PC-3 (cell line): ENCODE measurements around the gene ARHGAP24. TPM values are rescaled to one million over a fixed set of nuclear protein-coding genes. Genes with fewer than 3 reads are reported as not detected.

Source experiments
- ATAC-seq: fragments of 200-7000 bp; cut with Tn5 transposase; 2 replicates; pipeline ENCODE4 v1.9.1; 2020; ENCODE audit warnings: mild to moderate bottlenecking, moderate library complexity
- BruUV-seq: library from RNA; stranded (reverse); fragments of 400-500 nt; replicated peaks from 2 replicates; lab custom pipeline; 2021; lab: Mats Ljungman, UMichigan
- CTCF ChIA-PET: fragments of 300-600 bp; sonication (Branson Sonifier 250); formaldehyde crosslinking; loops from one replicate; lab custom pipeline; 2022; ENCODE audit warnings: antibody characterized with exemption; lab: Charles Lee
- POLR2A ChIA-PET: fragments of 300-600 bp; sonication (Branson Sonifier 250); formaldehyde crosslinking; loops from one replicate; lab custom pipeline; 2022; ENCODE audit warnings: antibody characterized with exemption; ENCODE audit not compliant: unreplicated experiment; lab: Charles Lee
- DNase-seq: peaks from one replicate; pipeline ENCODE4 v3.0.0-alpha.2; 2015
- H2AFZ ChIP-seq: fragments of 300-600 bp; sonication (generic); 2 replicates; pipeline ENCODE4 v1.6.0; 2016; ENCODE audit warnings: antibody characterized with exemption, low read length
- H3F3A ChIP-seq: fragments of 300-600 bp; sonication (generic); one replicate; pipeline ENCODE4 v1.6.0; 2017; ENCODE audit warnings: antibody characterized with exemption, low read length, control low read depth, mild to moderate bottlenecking; ENCODE audit not compliant: unreplicated experiment
- H3K27ac ChIP-seq: fragments of 300-600 bp; sonication (generic); 2 replicates; pipeline ENCODE4 v1.5.1; 2016; ENCODE audit warnings: mild to moderate bottlenecking, low read length
- H3K27me3 ChIP-seq: fragments of 300-600 bp; sonication (generic); 2 replicates; pipeline ENCODE4 v1.6.1; 2016; ENCODE audit warnings: low read length, mixed read lengths
- H3K36me3 ChIP-seq: fragments of 300-600 bp; sonication (generic); 2 replicates; pipeline ENCODE4 v1.6.1; 2016; ENCODE audit warnings: low read depth, mixed run types, low read length, mixed read lengths
- H3K4me1 ChIP-seq: fragments of 300-600 bp; sonication (generic); 2 replicates; pipeline ENCODE4 v1.5.1; 2016; ENCODE audit warnings: low read length; ENCODE audit not compliant: insufficient read depth
- H3K4me2 ChIP-seq: fragments of 300-600 bp; sonication (generic); 2 replicates; pipeline ENCODE4 v1.6.0; 2016; ENCODE audit warnings: low read length
- H3K4me3 ChIP-seq: fragments of 300-600 bp; sonication (generic); 2 replicates; pipeline ENCODE4 v1.5.1; 2016; ENCODE audit warnings: mild to moderate bottlenecking, low read length, mixed read lengths
- H3K79me2 ChIP-seq: fragments of 300-600 bp; sonication (generic); 2 replicates; pipeline ENCODE4 v1.6.1; 2017; ENCODE audit warnings: low read length, mixed read lengths
- H3K9ac ChIP-seq: fragments of 300-600 bp; sonication (generic); 2 replicates; pipeline ENCODE4 v1.6.0; 2016; ENCODE audit warnings: mild to moderate bottlenecking, low read length
- H3K9me2 ChIP-seq: fragments of 300-600 bp; sonication (generic); replicated peaks from 2 replicates; pipeline ENCODE4 v1.6.1; 2016; ENCODE audit warnings: mixed run types, low read length, mixed read lengths
- H3K9me3 ChIP-seq: fragments of 300-600 bp; sonication (generic); 2 replicates; pipeline ENCODE4 v1.6.1; 2016; ENCODE audit warnings: low read length, mixed read lengths
- H4K20me1 ChIP-seq: fragments of 300-600 bp; sonication (generic); 2 replicates; pipeline ENCODE4 v1.6.1; 2016; ENCODE audit warnings: low read length, mixed read lengths
- EZH2 ChIP-seq: fragments of 300-600 bp; sonication (generic); IDR thresholded peaks from one replicate; pipeline ENCODE4 v1.6.1; 2017; ENCODE audit warnings: antibody characterized with exemption, mild to moderate bottlenecking, low read length; ENCODE audit not compliant: unreplicated experiment
- EZH2phosphoT487 ChIP-seq: fragments of 300-600 bp; sonication (generic); IDR thresholded peaks from 2 replicates; pipeline ENCODE4 v1.6.1; 2018; ENCODE audit warnings: mild to moderate bottlenecking, antibody characterized with exemption, low read length, borderline replicate concordance
- intact Hi-C: fragments of 100-400 bp; cut with micrococcal nuclease; formaldehyde crosslinking; loops from 2 replicates; pipeline ENCODE4 v1.9.0; 2023
- total RNA-seq: library from RNA; depleted of rRNA; stranded (reverse); fragments of >200 nt; gene quantifications from 2 replicates; pipeline ENCODE4 v1.2.3, GENCODE V29; 2014
- TF ChIP-seq, protein P1 (sequence below): fragments of 300-600 bp; sonication (generic); conservative IDR thresholded peaks from 2 replicates; pipeline ENCODE4 v1.5.1; 2017; ENCODE audit warnings: antibody characterized with exemption, low read depth, mild to moderate bottlenecking, low read length

Gene ARHGAP24
- total RNA-seq, 1 experiment from 2014 or later = 7.4 TPM

DNA sequence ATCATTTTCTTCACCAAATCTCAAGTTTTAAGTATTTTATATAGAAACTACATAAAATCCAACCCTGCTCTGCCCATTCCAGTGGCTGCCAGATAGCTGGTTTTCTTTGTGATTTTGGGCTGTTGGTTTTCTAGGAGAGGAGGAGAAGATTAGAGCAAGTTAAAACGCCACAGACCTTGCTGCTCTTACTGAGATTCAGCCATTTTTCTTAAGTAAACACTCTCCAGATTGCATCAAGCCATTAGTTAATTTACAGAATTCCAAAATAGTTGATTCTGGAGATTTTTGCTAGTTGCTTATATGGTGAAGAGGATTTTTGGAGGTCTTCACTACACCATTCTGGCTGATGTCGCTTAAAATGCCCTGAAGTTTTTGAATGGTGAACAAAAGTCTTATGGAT, 518.7 kb downstream of the ARHGAP24 start:
- intact Hi-C loops = no loop called here
- no peaks in the 10 kb centered on the region for H3K79me2 ChIP-seq
- H2AFZ ChIP-seq = no peak overlapping the region
- H3K27ac ChIP-seq = no peak overlapping the region
- no peak overlapping the region for H3K4me2 ChIP-seq
- no peaks in the 10 kb centered on the region for H3K9me3 ChIP-seq
- CTCF ChIA-PET = no interaction called here
- TF ChIP-seq EZH2 = no peak
- TF ChIP-seq, protein P1, sequence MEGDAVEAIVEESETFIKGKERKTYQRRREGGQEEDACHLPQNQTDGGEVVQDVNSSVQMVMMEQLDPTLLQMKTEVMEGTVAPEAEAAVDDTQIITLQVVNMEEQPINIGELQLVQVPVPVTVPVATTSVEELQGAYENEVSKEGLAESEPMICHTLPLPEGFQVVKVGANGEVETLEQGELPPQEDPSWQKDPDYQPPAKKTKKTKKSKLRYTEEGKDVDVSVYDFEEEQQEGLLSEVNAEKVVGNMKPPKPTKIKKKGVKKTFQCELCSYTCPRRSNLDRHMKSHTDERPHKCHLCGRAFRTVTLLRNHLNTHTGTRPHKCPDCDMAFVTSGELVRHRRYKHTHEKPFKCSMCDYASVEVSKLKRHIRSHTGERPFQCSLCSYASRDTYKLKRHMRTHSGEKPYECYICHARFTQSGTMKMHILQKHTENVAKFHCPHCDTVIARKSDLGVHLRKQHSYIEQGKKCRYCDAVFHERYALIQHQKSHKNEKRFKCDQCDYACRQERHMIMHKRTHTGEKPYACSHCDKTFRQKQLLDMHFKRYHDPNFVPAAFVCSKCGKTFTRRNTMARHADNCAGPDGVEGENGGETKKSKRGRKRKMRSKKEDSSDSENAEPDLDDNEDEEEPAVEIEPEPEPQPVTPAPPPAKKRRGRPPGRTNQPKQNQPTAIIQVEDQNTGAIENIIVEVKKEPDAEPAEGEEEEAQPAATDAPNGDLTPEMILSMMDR = no peak
- no peak for TF ChIP-seq EZH2phosphoT487
- BruUV-seq = no TSS peak
- no peak overlapping the region for H3K9ac ChIP-seq
- H4K20me1 ChIP-seq = no peaks in the 10 kb centered on the region
- no peak overlapping the region for H3K4me3 ChIP-seq
- no peaks in the 10 kb centered on the region for H3F3A ChIP-seq
- no peak for DNase-seq
- H3K36me3 ChIP-seq = no peaks in the 10 kb centered on the region
- POLR2A ChIA-PET = no interaction called here
- H3K27me3 ChIP-seq = no peaks in the 10 kb centered on the region
- H3K9me2 ChIP-seq = no peaks in the 10 kb centered on the region
- no peaks in the 10 kb centered on the region for H3K4me1 ChIP-seq
- ATAC-seq = no peak

GRCh38 chr4:85994576-85994975, 519.6 kb downstream of the ARHGAP24 start:
- BruUV-seq = no TSS peak
- no peak overlapping the region for H3K27ac ChIP-seq
- no peaks in the 10 kb centered on the region for H3K4me1 ChIP-seq
- intact Hi-C loops = no loop called here
- H3K79me2 ChIP-seq = no peaks in the 10 kb centered on the region
- H3K9me3 ChIP-seq = no peaks in the 10 kb centered on the region
- ATAC-seq = no peak
- no peak overlapping the region for H3K4me3 ChIP-seq
- H3K9me2 ChIP-seq = no peaks in the 10 kb centered on the region
- ChIA-PET POLR2A (no interaction called here), CTCF (no interaction called here)
- TF ChIP-seq EZH2 (no peak), EZH2phosphoT487 (no peak)
- TF ChIP-seq, protein P1 = no peak
- H2AFZ ChIP-seq = no peak overlapping the region
- no peaks in the 10 kb centered on the region for H4K20me1 ChIP-seq
- no peaks in the 10 kb centered on the region for H3K27me3 ChIP-seq
- no peak overlapping the region for H3K9ac ChIP-seq
- H3K4me2 ChIP-seq = no peak overlapping the region
- H3F3A ChIP-seq = no peaks in the 10 kb centered on the region
- no peak for DNase-seq
- H3K36me3 ChIP-seq = no peaks in the 10 kb centered on the region

DNA sequence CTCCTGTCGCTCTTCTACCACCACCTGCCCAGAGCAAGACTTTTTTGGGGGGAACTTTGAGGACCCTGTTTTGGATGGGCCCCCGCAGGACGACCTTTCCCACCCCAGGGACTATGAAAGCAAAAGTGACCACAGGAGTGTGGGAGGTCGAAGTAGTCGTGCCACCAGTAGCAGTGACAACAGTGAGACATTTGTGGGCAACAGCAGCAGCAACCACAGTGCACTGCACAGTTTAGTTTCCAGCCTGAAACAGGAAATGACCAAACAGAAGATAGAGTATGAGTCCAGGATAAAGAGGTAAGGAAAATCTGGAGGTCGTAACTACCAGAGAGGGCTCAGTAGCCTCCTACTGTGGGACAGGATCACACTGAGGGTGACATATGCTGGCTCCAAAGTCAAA, 520.4 kb downstream of the ARHGAP24 start:
- no TSS peak for BruUV-seq
- Histone ChIP-seq H3K9ac (no peak overlapping the region), H3K9me3 (no peaks in the 10 kb centered on the region), H3K27ac (no peak overlapping the region), H3K36me3 (no peaks in the 10 kb centered on the region), H4K20me1 (no peaks in the 10 kb centered on the region), H2AFZ (no peak overlapping the region), H3F3A (no peaks in the 10 kb centered on the region), H3K4me3 (no peak overlapping the region), H3K4me1 (no peaks in the 10 kb centered on the region), H3K79me2 (no peaks in the 10 kb centered on the region), H3K27me3 (no peaks in the 10 kb centered on the region), H3K9me2 (no peaks in the 10 kb centered on the region), H3K4me2 (no peak overlapping the region)
- CTCF ChIA-PET = no interaction called here
- DNase-seq (no peak), ATAC-seq (no peak)
- TF ChIP-seq EZH2phosphoT487 = no peak
- POLR2A ChIA-PET = interaction anchor here (0.8 kb wide), 1 partner anchor 9 kb away, joined by 4 read pairs; no protein-coding TSS in a partner anchor
- intact Hi-C loops = no loop called here
